Measurements from ENCODE around the gene SPINDOC. TPM values are rescaled to one million over a fixed set of nuclear protein-coding genes. Genes with fewer than 3 reads are reported as not detected.
A peak's percentile ranks its signal among the peaks of the same experiment; 100 is the strongest.
"Not testable (repeated sequence)": the region's sequence is repeated elsewhere in the genome, so short reads cannot be mapped to it uniquely, and the experiment has no call there.

The SPINDOC gene
- polyA plus RNA-seq, 1 experiment: 24.4 TPM

GRCh38 chr11:63804259-63804658 lies 9.0 kb upstream of the SPINDOC start:
- no peak for TF ChIP-seq CTCF (IDR thresholded peaks at IDR 0.05; ENCODE audit: insufficient read depth, low read depth, low read length)
- ChIA-PET POLR2A (no interaction called here), CTCF (interaction anchor here (1.3 kb wide), 1 partner anchor 36 kb away, joined by 5 read pairs; the partner anchor contains the start of gene ZFTA)
- no peaks in the 10 kb centered on the region for H3K36me3 ChIP-seq (ENCODE audit: control insufficient read depth, insufficient read depth, low read length)
- H3K4me3 ChIP-seq (ENCODE audit: low read depth, low read length): no peak overlapping the region
- no peak for DNase-seq (ENCODE audit: low read depth)
- no peaks in the 10 kb centered on the region for H3K27me3 ChIP-seq (ENCODE audit: control insufficient read depth, insufficient read depth, low read length)

- DNase-seq (ENCODE audit: low read depth): no peak
- no peaks in the 10 kb centered on the region for H3K27me3 ChIP-seq (ENCODE audit: control insufficient read depth, insufficient read depth, low read length)
- POLR2A ChIA-PET: no interaction called here
- H3K36me3 ChIP-seq (ENCODE audit: control insufficient read depth, insufficient read depth, low read length): no peaks in the 10 kb centered on the region
- TF ChIP-seq CTCF (IDR thresholded peaks at IDR 0.05; ENCODE audit: insufficient read depth, low read depth, low read length): no peak
- no peak overlapping the region for H3K4me3 ChIP-seq (ENCODE audit: low read depth, low read length)
- CTCF ChIA-PET: no interaction called here
These were observed 7.3 kb upstream of the SPINDOC start for GRCh38 chr11:63805844-63806415.

- POLR2A ChIA-PET; H3K4me3 ChIP-seq (ENCODE audit: low read depth, low read length); DNase-seq (ENCODE audit: low read depth): not testable (repeated sequence)
These were observed 2.9 kb upstream of the SPINDOC start for GRCh38 chr11:63810383-63810782.

GRCh38 chr11:63811522-63811921 lies 1.7 kb upstream of the SPINDOC start:
- H3K36me3 ChIP-seq (ENCODE audit: control insufficient read depth, insufficient read depth, low read length): peaks cover 4% of the 10 kb centered on the region
- DNase-seq (ENCODE audit: low read depth): no peak
- no peaks in the 10 kb centered on the region for H3K27me3 ChIP-seq (ENCODE audit: control insufficient read depth, insufficient read depth, low read length)
- ChIA-PET POLR2A (no interaction called here), CTCF (interaction anchor here (2.3 kb wide), 1 partner anchor 134 kb away, joined by 6 read pairs; no protein-coding TSS in a partner anchor)
- H3K4me3 ChIP-seq (ENCODE audit: low read depth, low read length): no peak overlapping the region
- TF ChIP-seq CTCF (IDR thresholded peaks at IDR 0.05; ENCODE audit: insufficient read depth, low read depth, low read length): no peak

More at GRCh38 chr11:63810383-63810782, 2.9 kb upstream of the SPINDOC start:
- H3K27me3 ChIP-seq (ENCODE audit: control insufficient read depth, insufficient read depth, low read length); CTCF ChIA-PET; H3K36me3 ChIP-seq (ENCODE audit: control insufficient read depth, insufficient read depth, low read length): not testable (repeated sequence)

GRCh38 chr11:63813563-63814382 lies 517 bp downstream of the SPINDOC start:
- DNase-seq (ENCODE audit: low read depth): no peak
- ChIA-PET CTCF (interaction anchor here (1.4 kb wide), 1 partner anchor 84 kb away, joined by 3 read pairs; no protein-coding TSS in a partner anchor), POLR2A (interaction anchor here (0.6 kb wide), 1 partner anchor 168 kb away, joined by 4 read pairs; no protein-coding TSS in a partner anchor)
- Histone ChIP-seq H3K4me3 (ENCODE audit: low read depth, low read length) (peak overlapping the region; percentile 80), H3K27me3 (ENCODE audit: control insufficient read depth, insufficient read depth, low read length) (no peaks in the 10 kb centered on the region), H3K36me3 (ENCODE audit: control insufficient read depth, insufficient read depth, low read length) (peaks cover 17% of the 10 kb centered on the region)
- peak; percentile 26; the same call in 1 of the 2 replicates for TF ChIP-seq CTCF (IDR thresholded peaks at IDR 0.05; ENCODE audit: insufficient read depth, low read depth, low read length)
